BE2C (cell line): Measurements from ENCODE around the gene WDR54.
A peak's percentile ranks its signal among the peaks of the same experiment; 100 is the strongest.

Experiments
- DNase-seq: peaks from one replicate; pipeline ENCODE4 v3.0.0-alpha.2; 2020
- H3K27me3 ChIP-seq: fragments of 250-450 bp; sonication (Bioruptor Pico); 2 replicates; pipeline ENCODE4 v1.5.1; 2020; ENCODE audit warnings: mild to moderate bottlenecking
- H3K36me3 ChIP-seq: fragments of 250-450 bp; sonication (Bioruptor Pico); 2 replicates; pipeline ENCODE4 v1.5.1; 2020; ENCODE audit warnings: mild to moderate bottlenecking
- H3K4me1 ChIP-seq: fragments of 250-450 bp; sonication (Bioruptor Pico); 2 replicates; pipeline ENCODE4 v1.5.1; 2020
- H3K4me3 ChIP-seq: 2 replicates; pipeline ENCODE4 v1.5.1; 2011; ENCODE audit warnings: low read depth, low read length
- H3K9me3 ChIP-seq: fragments of 250-450 bp; sonication (Bioruptor Pico); 2 replicates; pipeline ENCODE4 v1.5.1; 2020
- TF ChIP-seq, protein P1 (sequence below): IDR thresholded peaks from 2 replicates; pipeline ENCODE4 v1.5.1; 2012; ENCODE audit warnings: mild to moderate bottlenecking, low read depth, low read length

The WDR54 gene

GRCh38 chr2:74375838-74376237, 45.7 kb upstream of the WDR54 start:
- no peak overlapping the region for H3K4me3 ChIP-seq
- TF ChIP-seq, protein P1, sequence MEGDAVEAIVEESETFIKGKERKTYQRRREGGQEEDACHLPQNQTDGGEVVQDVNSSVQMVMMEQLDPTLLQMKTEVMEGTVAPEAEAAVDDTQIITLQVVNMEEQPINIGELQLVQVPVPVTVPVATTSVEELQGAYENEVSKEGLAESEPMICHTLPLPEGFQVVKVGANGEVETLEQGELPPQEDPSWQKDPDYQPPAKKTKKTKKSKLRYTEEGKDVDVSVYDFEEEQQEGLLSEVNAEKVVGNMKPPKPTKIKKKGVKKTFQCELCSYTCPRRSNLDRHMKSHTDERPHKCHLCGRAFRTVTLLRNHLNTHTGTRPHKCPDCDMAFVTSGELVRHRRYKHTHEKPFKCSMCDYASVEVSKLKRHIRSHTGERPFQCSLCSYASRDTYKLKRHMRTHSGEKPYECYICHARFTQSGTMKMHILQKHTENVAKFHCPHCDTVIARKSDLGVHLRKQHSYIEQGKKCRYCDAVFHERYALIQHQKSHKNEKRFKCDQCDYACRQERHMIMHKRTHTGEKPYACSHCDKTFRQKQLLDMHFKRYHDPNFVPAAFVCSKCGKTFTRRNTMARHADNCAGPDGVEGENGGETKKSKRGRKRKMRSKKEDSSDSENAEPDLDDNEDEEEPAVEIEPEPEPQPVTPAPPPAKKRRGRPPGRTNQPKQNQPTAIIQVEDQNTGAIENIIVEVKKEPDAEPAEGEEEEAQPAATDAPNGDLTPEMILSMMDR = no peak
- H3K4me1 ChIP-seq = peaks cover 3% of the 10 kb centered on the region; the same call in 1 of the 2 replicates

GRCh38 chr2:74378007-74378406, 43.5 kb upstream of the WDR54 start:
- TF ChIP-seq, protein P1 = no peak
- DNase-seq = no peak
- Histone ChIP-seq H3K9me3 (no peaks in the 10 kb centered on the region), H3K36me3 (no peaks in the 10 kb centered on the region; the same call in 1 of the 2 replicates), H3K27me3 (no peaks in the 10 kb centered on the region), H3K4me1 (peaks cover 3% of the 10 kb centered on the region; the same call in 1 of the 2 replicates), H3K4me3 (no peak overlapping the region)

More at GRCh38 chr2:74375838-74376237, 45.7 kb upstream of the WDR54 start:
- Histone ChIP-seq H3K9me3 (no peaks in the 10 kb centered on the region), H3K36me3 (no peaks in the 10 kb centered on the region; the same call in 1 of the 2 replicates), H3K27me3 (no peaks in the 10 kb centered on the region)
- no peak for DNase-seq

DNA sequence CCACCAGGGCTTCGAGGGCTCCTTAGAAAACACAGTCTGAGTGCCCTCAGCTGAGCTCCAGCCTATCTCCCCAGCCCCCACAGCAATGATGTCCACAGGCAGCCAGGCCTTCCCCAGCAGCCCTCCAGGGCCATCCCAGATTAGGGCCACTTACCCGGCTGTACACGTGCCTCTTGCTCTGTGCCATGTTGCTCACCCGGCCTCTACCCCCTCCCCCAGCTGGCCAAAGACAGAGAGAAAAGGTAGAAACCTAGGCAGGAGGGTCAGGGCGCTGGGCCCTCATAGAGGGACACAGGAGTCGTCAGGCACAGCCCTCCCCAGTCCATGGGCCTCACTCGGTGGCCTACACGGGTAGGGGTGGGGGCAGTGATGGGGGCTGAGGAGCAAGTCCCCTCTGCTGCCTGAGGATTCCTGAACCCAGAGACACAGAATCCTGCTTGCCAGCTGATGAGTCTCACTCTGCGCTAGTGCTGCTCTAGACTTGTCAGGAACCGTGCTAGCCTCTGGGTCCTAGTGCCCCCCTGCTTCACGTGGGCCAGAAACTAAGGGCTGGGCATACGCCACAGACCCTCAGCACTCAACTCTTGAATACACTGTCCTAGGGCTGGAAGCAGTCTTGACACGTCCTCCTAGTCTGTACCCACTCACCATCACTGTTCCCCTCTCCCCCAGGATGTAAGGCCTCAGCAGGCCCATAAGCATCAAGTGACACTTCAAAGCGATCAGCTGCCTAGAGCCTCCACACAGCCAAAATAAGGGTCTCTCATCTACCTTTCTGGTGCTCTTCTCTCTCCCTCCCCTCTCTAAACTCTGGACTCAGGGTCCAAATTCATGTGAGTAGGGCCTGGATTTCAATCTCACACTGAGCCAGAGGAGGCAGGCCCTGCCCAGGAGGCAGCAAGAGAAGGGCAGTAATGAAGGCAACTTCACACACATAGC, 41.4 kb upstream of the WDR54 start, which contains the start of gene DCTN1:
DCTN1 (minus strand) TSS at position 461 of the 939 bp plus-strand sequence; CDS start at position 187, 274 bp downstream.
- H3K9me3 ChIP-seq = no peaks in the 10 kb centered on the region
- DNase-seq = peak; percentile 53
- TF ChIP-seq, protein P1 = no peak
- no peaks in the 10 kb centered on the region; the same call in 1 of the 2 replicates for H3K36me3 ChIP-seq
- no peaks in the 10 kb centered on the region for H3K4me1 ChIP-seq
- peak within 1 kb of the TSS; percentile 49 for H3K4me3 ChIP-seq
- no peaks in the 10 kb centered on the region for H3K27me3 ChIP-seq

- TF ChIP-seq, protein P1 = no peak
Observed at GRCh38 chr2:74381751-74382150, 39.8 kb upstream of the WDR54 start.

GRCh38 chr2:74383254-74383653, 38.3 kb upstream of the WDR54 start:
- no peaks in the 10 kb centered on the region for H3K4me1 ChIP-seq
- H3K36me3 ChIP-seq = no peaks in the 10 kb centered on the region
- DNase-seq = no peak
- H3K27me3 ChIP-seq = no peaks in the 10 kb centered on the region
- no peak overlapping the region for H3K4me3 ChIP-seq
- TF ChIP-seq, protein P1 = no peak
- H3K9me3 ChIP-seq = no peaks in the 10 kb centered on the region

More at GRCh38 chr2:74381751-74382150, 39.8 kb upstream of the WDR54 start:
- no peaks in the 10 kb centered on the region for H3K9me3 ChIP-seq
- no peak overlapping the region for H3K4me3 ChIP-seq
- H3K36me3 ChIP-seq = no peaks in the 10 kb centered on the region; the same call in 1 of the 2 replicates
- H3K4me1 ChIP-seq = no peaks in the 10 kb centered on the region
- no peak for DNase-seq
- H3K27me3 ChIP-seq = no peaks in the 10 kb centered on the region

- TF ChIP-seq, protein P1 = no peak
- Histone ChIP-seq H3K4me3 (no peak overlapping the region), H3K27me3 (no peaks in the 10 kb centered on the region), H3K36me3 (no peaks in the 10 kb centered on the region), H3K4me1 (no peaks in the 10 kb centered on the region), H3K9me3 (no peaks in the 10 kb centered on the region)
- DNase-seq = no peak
Observed at GRCh38 chr2:74384051-74384450, 37.5 kb upstream of the WDR54 start.
